GM19023 (cell line): ENCODE data around the gene AFMID.
"Not testable (repeated sequence)": the region's sequence is repeated elsewhere in the genome, so short reads cannot be mapped to it uniquely, and the experiment has no call there.

Source experiments
- ATAC-seq: cut with Tn5 transposase; IDR thresholded peaks from one replicate; pipeline ENCODE4 v1.9.1; 2021; ENCODE audit warnings: mild to moderate bottlenecking, moderate library complexity; ENCODE audit not compliant: unreplicated experiment

AFMID gene

DNA sequence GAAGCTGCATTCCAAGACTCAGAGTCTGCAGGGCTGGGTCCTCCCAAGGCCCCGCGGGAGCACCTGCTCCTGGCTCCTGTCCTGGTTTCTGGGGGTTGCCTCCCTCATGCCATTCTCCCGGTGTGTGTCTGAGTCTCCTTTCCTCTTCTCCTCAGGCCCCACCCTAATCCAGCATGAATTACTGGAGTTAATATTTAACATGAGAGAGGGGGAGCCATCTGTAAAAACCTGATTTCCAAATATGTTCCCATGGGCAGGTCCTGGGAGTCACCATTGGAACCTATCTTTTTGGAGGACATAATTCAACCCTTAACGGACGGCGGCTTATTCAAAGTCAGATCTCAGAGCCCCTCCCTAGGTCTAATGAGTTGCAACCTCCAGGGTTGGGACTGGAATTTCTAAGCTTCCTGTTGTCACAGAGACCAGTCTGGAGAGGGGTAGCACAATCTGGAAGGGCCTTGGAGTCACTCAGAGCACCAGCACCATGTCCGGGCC is 35.6 kb upstream of the AFMID start:
- ATAC-seq, result no peak

- ATAC-seq, result no peak
These were observed 32.0 kb upstream of the AFMID start for GRCh38 chr17:78154903-78155811.

DNA sequence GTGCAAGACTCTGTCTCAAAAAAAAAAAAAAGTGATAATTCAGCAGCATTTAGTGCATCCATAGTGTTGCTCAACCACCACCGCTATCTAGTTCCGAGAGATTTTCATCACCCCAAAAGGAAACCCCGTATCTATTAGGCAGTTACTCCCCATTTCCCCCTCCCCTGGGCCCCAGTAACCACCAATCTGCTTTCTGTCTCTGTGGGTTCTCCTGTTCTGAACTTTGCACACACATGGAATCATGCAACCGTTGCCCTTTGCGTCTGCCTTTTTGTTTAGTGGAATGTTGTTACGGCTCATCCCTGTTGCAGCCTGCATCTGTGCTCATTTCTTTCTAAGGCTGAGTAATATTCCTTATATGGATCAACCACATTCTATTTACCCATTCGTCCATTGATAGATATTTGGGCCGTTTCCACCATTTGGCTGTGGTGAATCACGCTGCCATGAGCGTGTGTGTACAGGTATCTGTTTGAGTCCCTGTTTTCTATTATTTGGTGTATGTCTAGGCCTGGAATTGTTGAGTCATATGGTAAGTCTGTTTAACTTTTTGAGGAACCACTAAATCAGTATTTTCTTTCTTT is 27.5 kb upstream of the AFMID start:
- ATAC-seq, result no peak

DNA sequence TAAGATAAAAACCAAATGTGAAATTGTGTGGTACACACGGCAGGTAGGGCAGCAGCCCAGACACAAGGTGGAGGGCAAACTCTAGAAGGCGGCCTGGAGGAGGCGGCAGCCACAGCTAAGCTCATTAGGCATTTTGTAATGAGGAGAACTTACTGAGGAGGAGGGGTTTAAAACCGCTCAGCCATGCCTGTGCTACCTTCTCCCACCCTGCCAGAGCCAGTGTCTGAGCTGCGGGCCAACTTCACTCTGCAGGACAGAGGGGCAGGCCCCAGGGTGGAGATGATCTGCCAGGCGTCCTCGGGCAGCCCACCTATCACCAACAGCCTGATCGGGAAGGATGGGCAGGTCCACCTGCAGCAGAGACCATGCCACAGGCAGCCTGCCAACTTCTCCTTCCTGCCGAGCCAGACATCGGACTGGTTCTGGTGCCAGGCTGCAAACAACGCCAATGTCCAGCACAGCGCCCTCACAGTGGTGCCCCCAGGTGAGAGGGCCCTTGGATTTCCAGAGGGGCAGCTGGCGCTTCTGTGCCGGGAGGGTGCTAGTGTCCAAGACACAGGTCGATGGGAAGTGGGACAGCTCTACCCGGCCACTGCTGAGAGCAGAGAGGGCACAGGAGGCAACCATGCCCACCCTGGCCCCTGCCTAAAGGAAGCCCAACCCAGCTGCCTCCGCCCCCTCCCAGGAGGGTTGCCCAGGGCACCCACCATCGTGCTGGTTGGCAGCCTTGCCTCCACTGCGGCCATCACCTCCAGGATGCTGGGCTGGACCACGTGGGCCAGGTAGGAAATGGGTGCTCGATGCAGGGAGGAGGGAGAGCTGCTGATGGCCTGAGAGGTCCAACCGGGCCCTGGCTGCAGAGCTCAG is 23.0 kb upstream of the AFMID start:
- no peak for ATAC-seq

- ATAC-seq, result no peak
These were observed 22.2 kb upstream of the AFMID start for GRCh38 chr17:78164748-78165607.

DNA sequence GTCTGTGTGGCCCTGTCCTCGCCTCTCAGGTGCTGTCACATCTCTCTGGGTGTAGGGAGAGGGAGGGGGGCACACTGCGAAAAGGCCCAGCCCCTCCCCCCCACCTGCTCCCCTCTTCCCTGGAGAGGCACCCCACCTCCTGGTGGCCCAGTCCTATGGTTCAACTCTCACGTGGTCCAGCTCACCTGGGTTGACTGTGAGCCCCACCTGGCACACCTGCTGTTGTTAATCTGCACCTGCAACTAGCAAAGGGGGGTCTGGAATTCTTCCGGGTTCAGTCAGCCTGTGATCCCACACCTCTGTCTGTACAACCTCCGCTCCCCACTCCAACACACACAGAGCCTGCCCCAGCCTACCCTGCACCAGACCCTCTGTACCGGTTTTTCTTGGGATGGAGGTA is 20.7 kb upstream of the AFMID start:
- ATAC-seq, result no peak

GRCh38 chr17:78168242-78168902 is 18.8 kb upstream of the AFMID start, which contains the start of gene SYNGR2:
Gene SYNGR2 (plus strand): TSS chr17:78168581. CDS start chr17:78168617, 36 bp downstream.
- peak; percentile 59 for ATAC-seq

DNA sequence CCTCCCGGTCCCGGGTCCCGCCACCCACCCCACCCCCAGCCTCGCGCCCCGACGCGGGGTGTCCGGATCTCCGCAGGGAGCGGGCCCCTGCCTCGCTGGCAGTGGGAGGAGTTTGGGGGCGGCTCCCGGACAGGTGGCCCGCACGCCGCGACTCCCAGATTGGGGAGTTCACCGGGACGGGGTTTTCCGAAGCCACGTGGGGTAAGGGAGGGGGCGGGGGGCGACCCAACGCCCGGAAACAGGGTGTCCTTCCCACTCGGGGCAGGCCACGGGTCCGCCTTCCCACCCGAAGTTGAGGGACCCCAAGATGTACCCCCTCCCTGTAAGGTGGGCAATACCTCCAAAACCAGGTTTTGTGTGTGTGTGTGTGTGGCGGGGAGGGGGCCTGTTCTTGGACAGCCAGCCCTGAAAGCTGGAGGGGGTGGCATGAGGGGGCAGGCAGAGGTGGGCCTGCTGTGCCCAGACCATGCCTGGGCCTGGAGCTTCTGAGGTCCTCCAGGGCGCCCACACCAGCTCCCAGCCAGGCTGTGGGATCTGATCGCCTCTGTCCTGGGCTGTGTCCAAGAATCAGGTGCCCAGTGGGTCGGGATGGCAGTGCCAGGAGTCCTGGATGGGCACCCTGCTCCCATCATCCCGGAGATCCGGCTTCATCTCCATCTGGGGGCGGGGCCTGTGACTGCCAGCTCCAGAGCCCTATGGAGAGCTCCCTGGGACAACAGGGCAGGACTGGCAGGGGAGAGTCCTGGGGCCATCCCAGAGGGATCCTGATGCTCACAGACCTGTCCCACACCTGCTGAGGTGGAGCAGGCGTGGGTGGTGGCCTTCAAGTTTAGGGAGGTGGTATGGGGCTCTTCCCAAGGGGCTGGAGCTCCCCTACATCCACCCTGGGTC is 18.0 kb upstream of the AFMID start:
- peak; percentile 37 for ATAC-seq

GRCh38 chr17:78170692-78171590 is 16.2 kb upstream of the AFMID start:
- no peak for ATAC-seq

DNA sequence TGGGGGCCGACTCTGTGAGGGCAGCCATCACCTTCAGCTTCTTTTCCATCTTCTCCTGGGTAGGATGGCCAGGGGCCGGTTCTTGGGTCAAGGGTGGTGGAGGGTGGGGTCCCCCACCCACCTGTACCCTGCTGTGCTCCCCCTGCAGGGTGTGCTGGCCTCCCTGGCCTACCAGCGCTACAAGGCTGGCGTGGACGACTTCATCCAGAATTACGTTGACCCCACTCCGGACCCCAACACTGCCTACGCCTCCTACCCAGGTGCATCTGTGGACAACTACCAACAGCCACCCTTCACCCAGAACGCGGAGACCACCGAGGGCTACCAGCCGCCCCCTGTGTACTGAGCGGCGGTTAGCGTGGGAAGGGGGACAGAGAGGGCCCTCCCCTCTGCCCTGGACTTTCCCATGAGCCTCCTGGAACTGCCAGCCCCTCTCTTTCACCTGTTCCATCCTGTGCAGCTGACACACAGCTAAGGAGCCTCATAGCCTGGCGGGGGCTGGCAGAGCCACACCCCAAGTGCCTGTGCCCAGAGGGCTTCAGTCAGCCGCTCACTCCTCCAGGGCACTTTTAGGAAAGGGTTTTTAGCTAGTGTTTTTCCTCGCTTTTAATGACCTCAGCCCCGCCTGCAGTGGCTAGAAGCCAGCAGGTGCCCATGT is 15.4 kb upstream of the AFMID start:
- not testable (repeated sequence) for ATAC-seq

DNA sequence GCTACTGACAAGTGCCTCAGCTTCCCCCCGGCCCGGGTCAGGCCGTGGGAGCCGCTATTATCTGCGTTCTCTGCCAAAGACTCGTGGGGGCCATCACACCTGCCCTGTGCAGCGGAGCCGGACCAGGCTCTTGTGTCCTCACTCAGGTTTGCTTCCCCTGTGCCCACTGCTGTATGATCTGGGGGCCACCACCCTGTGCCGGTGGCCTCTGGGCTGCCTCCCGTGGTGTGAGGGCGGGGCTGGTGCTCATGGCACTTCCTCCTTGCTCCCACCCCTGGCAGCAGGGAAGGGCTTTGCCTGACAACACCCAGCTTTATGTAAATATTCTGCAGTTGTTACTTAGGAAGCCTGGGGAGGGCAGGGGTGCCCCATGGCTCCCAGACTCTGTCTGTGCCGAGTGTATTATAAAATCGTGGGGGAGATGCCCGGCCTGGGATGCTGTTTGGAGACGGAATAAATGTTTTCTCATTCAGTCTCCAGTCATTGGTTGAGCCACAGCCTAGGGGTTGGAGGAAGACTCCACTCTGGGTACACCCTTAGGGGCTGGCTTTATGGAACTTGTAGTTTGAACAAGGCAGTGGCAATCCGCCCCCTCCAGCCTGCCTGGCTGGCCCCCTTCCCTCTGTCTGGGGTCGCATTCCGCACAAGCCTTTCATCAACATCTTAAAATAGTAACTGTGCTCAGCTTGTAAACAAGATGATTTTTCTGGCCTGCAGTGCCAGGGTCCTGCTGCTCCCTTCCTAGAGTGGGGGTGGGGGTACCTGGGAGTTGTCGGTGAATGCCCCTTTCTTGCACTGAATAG is 14.7 kb upstream of the AFMID start:
- no peak for ATAC-seq

- ATAC-seq, result no peak
These were observed 14.0 kb upstream of the AFMID start for GRCh38 chr17:78173097-78173715.

GRCh38 chr17:78174346-78174869 is 12.8 kb upstream of the AFMID start:
- no peak for ATAC-seq

DNA sequence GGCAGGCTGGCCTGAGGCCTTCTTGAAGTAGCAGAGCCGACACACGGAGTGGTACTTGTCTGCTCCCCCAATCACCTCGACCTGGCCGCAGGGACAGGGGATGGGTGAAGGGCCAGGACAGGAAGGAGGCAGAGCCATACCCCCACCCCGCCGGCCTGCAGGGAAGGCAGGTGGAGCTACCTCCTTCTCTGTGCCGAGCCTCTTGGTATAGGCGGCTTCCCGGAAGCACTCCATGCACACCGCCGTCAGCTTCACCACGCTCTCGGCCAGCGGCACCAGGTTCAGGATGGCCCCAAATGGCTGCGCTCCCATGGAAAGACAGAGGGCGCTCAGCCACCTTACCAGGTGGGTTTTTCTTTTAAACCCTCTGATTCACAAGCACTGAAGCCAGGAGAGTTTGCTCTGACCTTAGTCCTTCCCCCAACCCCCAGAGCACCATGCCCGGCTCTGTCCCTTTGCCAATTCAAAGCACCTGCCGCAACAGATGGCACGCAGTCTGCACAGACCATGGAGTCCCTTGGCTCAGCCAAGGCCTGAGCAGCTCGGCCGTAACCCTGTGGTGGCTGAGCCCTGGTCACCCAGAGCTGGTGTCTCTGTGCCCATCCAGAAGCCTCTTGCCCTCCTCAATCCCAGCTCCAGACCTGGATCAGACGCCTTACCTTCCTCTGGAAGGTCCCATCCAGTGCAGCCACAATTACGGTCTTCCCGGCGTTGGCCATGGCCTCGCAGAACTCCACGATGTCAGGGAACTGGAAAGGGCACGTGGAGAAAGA is 12.1 kb upstream of the AFMID start:
- ATAC-seq, result no peak

GRCh38 chr17:78175643-78175981 is 11.6 kb upstream of the AFMID start:
- no peak for ATAC-seq
